HepG2 (cell line): ENCODE results near the gene SPINT3. TPM values are rescaled to one million over a fixed set of nuclear protein-coding genes. Genes with fewer than 3 reads are reported as not detected.
"Not testable (repeated sequence)": the region's sequence is repeated elsewhere in the genome, so short reads cannot be mapped to it uniquely, and the experiment has no call there.

ENCODE experiments used
- ATAC-seq: fragments of 200-7000 bp; cut with Tn5 transposase; 3 replicates; pipeline ENCODE4 v1.9.1; 2020; ENCODE audit warnings: mild to moderate bottlenecking, moderate library complexity
- BruUV-seq: library from RNA; stranded (reverse); fragments of 400-500 nt; replicated peaks from 2 replicates; lab custom pipeline; 2021; lab: Mats Ljungman, UMichigan
- CTCF ChIA-PET: fragments of 300-600 bp; formaldehyde crosslinking; extraction: SDS; loops from one replicate; lab custom pipeline; 2021; ENCODE audit warnings: low total read pairs, inconsistent platforms, low intra/inter-chr PET ratio; lab: Yijun Ruan, JAX
- POLR2A ChIA-PET: fragments of 350-600 bp; sonication (Branson Sonifier 250); formaldehyde crosslinking; loops from one replicate; lab custom pipeline; 2020; ENCODE audit warnings: antibody characterized with exemption, inconsistent platforms; lab: Yijun Ruan, JAX
- DNase-seq: peaks from one replicate; pipeline ENCODE4 v3.0.0-alpha.2; 2015; ENCODE audit warnings: low spot score
- FAIRE-seq: peaks from 3 replicates; lab custom pipeline; 2011; peaks lifted over from hg19 to GRCh38; lab: Jason Lieb, UNC
- H2AFZ ChIP-seq: one replicate; pipeline ENCODE4 v1.6.1; 2011; ENCODE audit warnings: low read length, inconsistent platforms
- H3K27ac ChIP-seq: fragments of 300-600 bp; 3 replicates; pipeline ENCODE4 v1.8.0; 2011; ENCODE audit warnings: mixed run types, mild to moderate bottlenecking, mixed read lengths, low read length, inconsistent platforms; ENCODE audit not compliant: insufficient read depth; ENCODE audit errors: extremely low read length
- H3K27me3 ChIP-seq, 2 experiments: fragments of 200-600 bp in 1 of 2; 2 replicates in 1 of 2; 3 replicates in 1 of 2; pipeline versions ENCODE4 v1.6.0 to v1.8.0; 2011; ENCODE audit warnings: low read length in 2 of 2, mild to moderate bottlenecking in 2 of 2, moderate library complexity in 2 of 2, inconsistent platforms in 1 of 2; ENCODE audit not compliant: insufficient read depth in 2 of 2, control insufficient read depth in 1 of 2
- H3K36me3 ChIP-seq, 2 experiments: fragments of 200-600 bp in 1 of 2; replicated peaks in 1 of 2; 2 replicates in 1 of 2; 3 replicates in 1 of 2; pipeline versions ENCODE4 v1.5.1 to v1.8.0; 2011; ENCODE audit warnings: low read length in 2 of 2, inconsistent platforms in 1 of 2; ENCODE audit not compliant: insufficient read depth in 2 of 2, control insufficient read depth in 1 of 2
- H3K4me1 ChIP-seq: 2 replicates; pipeline ENCODE4 v1.5.1; 2012; ENCODE audit warnings: low read length, inconsistent platforms; ENCODE audit not compliant: insufficient read depth
- H3K4me2 ChIP-seq: 2 replicates; pipeline ENCODE4 v1.6.0; 2011; ENCODE audit warnings: low read depth, low read length, inconsistent platforms
- H3K4me3 ChIP-seq, 3 experiments: fragments of 200-600 bp in 1 of 3; sonication (generic), shearing (Covaris generic) in 1 of 3; replicated peaks in 1 of 3; 2 replicates each; pipeline ENCODE4 v1.5.1; 2011 to 2016; ENCODE audit warnings: low read length in 3 of 3, inconsistent platforms in 2 of 3, low read depth in 2 of 3, mild to moderate bottlenecking in 2 of 3, control low read depth in 1 of 3, mixed read lengths in 1 of 3; ENCODE audit not compliant: insufficient read depth in 1 of 3
- H3K79me2 ChIP-seq: one replicate; pipeline ENCODE4 v1.6.1; 2011; ENCODE audit warnings: low read length, inconsistent platforms; ENCODE audit not compliant: insufficient read depth
- H3K9ac ChIP-seq: 2 replicates; pipeline ENCODE4 v1.6.0; 2011; ENCODE audit warnings: mild to moderate bottlenecking, low read depth, low read length, inconsistent platforms; ENCODE audit not compliant: insufficient read depth
- H3K9me3 ChIP-seq: 2 replicates; pipeline ENCODE4 v1.5.1; 2012; ENCODE audit warnings: mild to moderate bottlenecking, low read length
- H4K20me1 ChIP-seq: 2 replicates; pipeline ENCODE4 v1.6.0; 2011; ENCODE audit warnings: inconsistent platforms, mild to moderate bottlenecking, low read length, moderate library complexity; ENCODE audit not compliant: insufficient read depth
- ARID5B ChIP-seq: IDR thresholded peaks from 2 replicates; pipeline ENCODE4 v1.4.0; 2020; ENCODE audit warnings: mild to moderate bottlenecking, missing genetic modification reagents
- FOXA1 ChIP-seq, 2 experiments: fragments of 450-650 bp in 1 of 2; sonication (generic) in 1 of 2; formaldehyde crosslinking in 1 of 2; IDR thresholded peaks; 2 replicates each; pipeline versions ENCODE4 v1.4.0 to v1.6.1; 2016 to 2020; ENCODE audit warnings: missing genetic modification reagents in 1 of 2
- FOXA3 ChIP-seq: IDR thresholded peaks from 2 replicates; pipeline ENCODE4 v1.6.1; 2016; ENCODE audit warnings: missing genetic modification reagents, missing compliant biosample characterization
- IRF9 ChIP-seq: sonication (generic); formaldehyde crosslinking; IDR thresholded peaks from 2 replicates; pipeline ENCODE4 v1.8.0; 2022; ENCODE audit warnings: missing genetic modification reagents, mild to moderate bottlenecking, borderline replicate concordance
- SALL1 ChIP-seq: sonication (generic); formaldehyde crosslinking; IDR thresholded peaks from 2 replicates; pipeline ENCODE4 v1.8.0; 2022; ENCODE audit warnings: mild to moderate bottlenecking, missing genetic modification reagents
- SOX13 ChIP-seq, 3 experiments: fragments of 450-650 bp in 1 of 3; sonication (generic) in 1 of 3; formaldehyde crosslinking in 1 of 3; IDR thresholded peaks in 2 of 3; conservative IDR thresholded peaks in 1 of 3; 2 replicates each; pipeline versions ENCODE4 v1.5.0 to v1.6.1; 2016 to 2020; ENCODE audit warnings: antibody characterized with exemption in 1 of 3, mild to moderate bottlenecking in 1 of 3, missing compliant biosample characterization in 1 of 3, missing genetic modification reagents in 1 of 3, moderate library complexity in 1 of 3
- ZNF17 ChIP-seq: sonication (generic); formaldehyde crosslinking; IDR thresholded peaks from 2 replicates; pipeline ENCODE4 v1.5.0; 2020; ENCODE audit warnings: mild to moderate bottlenecking, missing genetic modification reagents
- ZNF331 ChIP-seq: sonication (generic); formaldehyde crosslinking; IDR thresholded peaks from 2 replicates; pipeline ENCODE4 v1.4.0; 2020; ENCODE audit warnings: missing genetic modification reagents
- ZNF350 ChIP-seq: sonication (generic); formaldehyde crosslinking; IDR thresholded peaks from 2 replicates; pipeline ENCODE4 v1.4.0; 2020; ENCODE audit warnings: mild to moderate bottlenecking, low read depth, missing genetic modification reagents, borderline replicate concordance
- WGBS: methylation state at CpG from one replicate; pipeline ENCODE4 v1.1.6; 2017; ENCODE audit warnings: low lambda C conversion rate; 5-methylcytosine and 5-hydroxymethylcytosine counted together
- in situ Hi-C: cut with HindIII; loops from 2 replicates; pipeline ENCODE4 v1.10.0; 2017; ENCODE audit warnings: low pct_unique_long_range_greater_than_20kb; ENCODE audit not compliant: extremely low pct_ligation_motif_present
- intact Hi-C: fragments of 100-400 bp; cut with micrococcal nuclease; formaldehyde crosslinking; loops from one replicate; pipeline ENCODE4 v1.10.0; 2022; ENCODE audit not compliant: unreplicated experiment
- polyA plus RNA-seq, 8 experiments: library from polyadenylated mRNA; depleted of rRNA in 3 of 8; stranded (reverse) in 7 of 8; unstranded in 1 of 8; fragments of >200 nt; fragmentation: Illumina TruSeq in 4 of 8; extraction: Trizol in 4 of 8; gene quantifications; 2 replicates each; pipeline versions ENCODE4 v1.2.1 to v1.2.3, GENCODE V29; 2011 to 2016; ENCODE audit warnings: low read depth in 4 of 8, missing spikeins in 1 of 8, mixed read lengths in 1 of 8; ENCODE audit not compliant: insufficient read depth in 1 of 8
- total RNA-seq, 5 experiments: library from RNA; depleted of rRNA; stranded (reverse); fragments of >200 nt; fragmentation: Illumina TruSeq; extraction: Trizol; gene quantifications; 2 replicates each; pipeline ENCODE4 v1.2.3, GENCODE V29; 2016; ENCODE audit warnings: low read depth in 1 of 5
- TF ChIP-seq, protein P1 (sequence below): sonication (generic); formaldehyde crosslinking; IDR thresholded peaks from 2 replicates; pipeline ENCODE4 v1.5.0; 2020; ENCODE audit warnings: missing genetic modification reagents, mild to moderate bottlenecking, borderline replicate concordance
- TF ChIP-seq, protein P2 (sequence below): sonication (generic); formaldehyde crosslinking; IDR thresholded peaks from 2 replicates; pipeline ENCODE4; 2020; ENCODE audit warnings: missing genetic modification reagents, mild to moderate bottlenecking, borderline replicate concordance

SPINT3 gene
- total and polyA plus RNA-seq, 2 of the 13 experiments (the other 11 are each of a cell fraction or from before 2014, with no cell fraction given), result not detected

DNA sequence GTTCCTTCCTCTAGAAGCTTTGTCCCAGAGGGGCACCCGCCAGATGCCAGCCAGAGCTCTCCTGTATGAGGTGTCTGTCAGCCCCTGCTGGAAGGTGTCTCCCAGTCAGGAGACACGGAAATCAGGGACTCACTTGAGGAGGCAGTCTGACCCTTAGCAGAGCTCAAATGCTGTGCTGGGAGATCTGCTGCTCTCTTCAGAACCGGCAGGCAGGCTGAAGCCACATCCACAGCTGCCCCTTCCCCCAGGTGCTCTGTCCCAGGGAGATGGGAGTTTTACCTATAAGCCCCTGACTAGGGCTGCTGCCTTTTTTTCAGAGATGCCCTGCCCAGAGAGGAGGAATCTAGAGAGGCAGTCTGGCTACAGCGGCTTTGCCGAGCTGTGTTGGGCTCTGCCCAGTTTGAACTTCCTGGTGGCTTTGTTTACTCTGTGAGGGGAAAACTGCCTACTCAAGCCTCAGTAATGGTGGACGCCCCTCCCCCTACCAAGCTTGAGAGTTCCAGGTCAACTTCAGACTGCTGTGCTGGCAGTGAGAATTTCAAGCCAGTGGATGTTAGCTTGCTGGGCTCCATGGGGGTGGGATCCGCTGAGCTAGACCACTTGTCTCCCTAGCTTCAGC lies 37.8 kb downstream of the SPINT3 start:
- H4K20me1 ChIP-seq; intact Hi-C loops; H2AFZ ChIP-seq; H3K27ac ChIP-seq; BruUV-seq; H3K79me2 ChIP-seq; DNase-seq; in situ Hi-C loops; CTCF ChIA-PET; H3K9ac ChIP-seq; H3K36me3 ChIP-seq; H3K9me3 ChIP-seq; FAIRE-seq; TF ChIP-seq FOXA1 (IDR thresholded peaks at IDR 0.05); SOX13 (CRISPR knock-in tag; conservative IDR thresholded peaks at IDR 0.05 in 1 of 2, IDR thresholded peaks at IDR 0.05 in 1 of 2): not testable (repeated sequence)
- Histone ChIP-seq H3K4me3 (peak overlapping the region in 1 of 3 experiments; percentile 23; a peak in 1 of 6 replicates), H3K4me2 (peak overlapping the region; percentile 52), H3K27me3 (peaks cover 0 to 16% of the 10 kb centered on the region in 2 experiments; a peak in 4 of 5 replicates), H3K4me1 (peaks cover 17% of the 10 kb centered on the region)
- POLR2A ChIA-PET, result interaction anchor here (1.0 kb wide), 1 partner anchor 26 kb away, joined by 4 read pairs; no protein-coding TSS in a partner anchor
- peak; percentile 35; the same call in 2 of the 3 replicates for ATAC-seq
- WGBS, result 36% methylated on average over 7 of the region's 7 CpGs
- TF ChIP-seq, protein P1, sequence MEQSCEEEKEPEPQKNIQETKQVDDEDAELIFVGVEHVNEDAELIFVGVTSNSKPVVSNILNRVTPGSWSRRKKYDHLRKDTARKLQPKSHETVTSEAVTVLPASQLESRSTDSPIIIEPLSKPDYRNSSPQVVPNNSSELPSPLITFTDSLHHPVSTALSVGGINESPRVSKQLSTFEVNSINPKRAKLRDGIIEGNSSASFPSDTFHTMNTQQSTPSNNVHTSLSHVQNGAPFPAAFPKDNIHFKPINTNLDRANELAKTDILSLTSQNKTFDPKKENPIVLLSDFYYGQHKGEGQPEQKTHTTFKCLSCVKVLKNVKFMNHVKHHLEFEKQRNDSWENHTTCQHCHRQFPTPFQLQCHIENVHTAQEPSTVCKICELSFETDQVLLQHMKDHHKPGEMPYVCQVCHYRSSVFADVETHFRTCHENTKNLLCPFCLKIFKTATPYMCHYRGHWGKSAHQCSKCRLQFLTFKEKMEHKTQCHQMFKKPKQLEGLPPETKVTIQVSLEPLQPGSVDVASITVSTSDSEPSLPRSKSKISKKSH (CRISPR knock-in tag), result peak; percentile 24; the same call in 1 of the 2 replicates
- TF ChIP-seq IRF9, result 0 out of 2 replicates have a peak, but pooled peaks have one; percentile 20
- TF ChIP-seq FOXA1 (CRISPR knock-in tag; IDR thresholded peaks at IDR 0.05), result peak; percentile 69
- 0 out of 2 replicates have a peak, but pooled peaks have one; percentile 25 for TF ChIP-seq SOX13 (IDR thresholded peaks at IDR 0.05)
- TF ChIP-seq SALL1 (CRISPR knock-in tag), result 0 out of 2 replicates have a peak, but pooled peaks have one; percentile 21
- peak; percentile 47; the same call in 1 of the 2 replicates for TF ChIP-seq ZNF350 (CRISPR knock-in tag)
- TF ChIP-seq ARID5B, result 0 out of 2 replicates have a peak, but pooled peaks have one; percentile 25
- TF ChIP-seq FOXA3 (CRISPR knock-in tag), result peak; percentile 69
- peak; percentile 99 for TF ChIP-seq ZNF17 (CRISPR knock-in tag)
- TF ChIP-seq, protein P2, sequence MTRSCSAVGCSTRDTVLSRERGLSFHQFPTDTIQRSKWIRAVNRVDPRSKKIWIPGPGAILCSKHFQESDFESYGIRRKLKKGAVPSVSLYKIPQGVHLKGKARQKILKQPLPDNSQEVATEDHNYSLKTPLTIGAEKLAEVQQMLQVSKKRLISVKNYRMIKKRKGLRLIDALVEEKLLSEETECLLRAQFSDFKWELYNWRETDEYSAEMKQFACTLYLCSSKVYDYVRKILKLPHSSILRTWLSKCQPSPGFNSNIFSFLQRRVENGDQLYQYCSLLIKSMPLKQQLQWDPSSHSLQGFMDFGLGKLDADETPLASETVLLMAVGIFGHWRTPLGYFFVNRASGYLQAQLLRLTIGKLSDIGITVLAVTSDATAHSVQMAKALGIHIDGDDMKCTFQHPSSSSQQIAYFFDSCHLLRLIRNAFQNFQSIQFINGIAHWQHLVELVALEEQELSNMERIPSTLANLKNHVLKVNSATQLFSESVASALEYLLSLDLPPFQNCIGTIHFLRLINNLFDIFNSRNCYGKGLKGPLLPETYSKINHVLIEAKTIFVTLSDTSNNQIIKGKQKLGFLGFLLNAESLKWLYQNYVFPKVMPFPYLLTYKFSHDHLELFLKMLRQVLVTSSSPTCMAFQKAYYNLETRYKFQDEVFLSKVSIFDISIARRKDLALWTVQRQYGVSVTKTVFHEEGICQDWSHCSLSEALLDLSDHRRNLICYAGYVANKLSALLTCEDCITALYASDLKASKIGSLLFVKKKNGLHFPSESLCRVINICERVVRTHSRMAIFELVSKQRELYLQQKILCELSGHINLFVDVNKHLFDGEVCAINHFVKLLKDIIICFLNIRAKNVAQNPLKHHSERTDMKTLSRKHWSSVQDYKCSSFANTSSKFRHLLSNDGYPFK (CRISPR knock-in tag), result peak; percentile 47; the same call in 1 of the 2 replicates
- TF ChIP-seq ZNF331 (CRISPR knock-in tag), result 0 out of 2 replicates have a peak, but pooled peaks have one; percentile 16
